Esophagus squamous epithelium (tissue), 4 donors: ENCODE data around the gene TRAPPC10.

ENCODE experiments used
- CTCF ChIP-seq, 6 experiments: fragments of 450-650 bp in 4 of 6; fragments of 200-600 bp in 2 of 6; sonication (generic) in 2 of 6; IDR thresholded peaks; one replicate each; pipeline ENCODE4 v1.5.1; 2016 to 2019; ENCODE audit warnings: antibody characterized with exemption in 6 of 6, mild to moderate bottlenecking in 4 of 6, moderate library complexity in 4 of 6
- POLR2A ChIP-seq, 4 donors: fragments of 450-650 bp; IDR thresholded peaks; one replicate each; pipeline ENCODE4 v1.6.1; 2017; ENCODE audit warnings: antibody characterized with exemption in 4 of 4, mild to moderate bottlenecking in 4 of 4, moderate library complexity in 3 of 4

GRCh38 chr21:44079446-44079845 is 67.3 kb downstream of the TRAPPC10 start:
- TF ChIP-seq CTCF (IDR thresholded peaks at IDR 0.05) (no peak), POLR2A (IDR thresholded peaks at IDR 0.05) (no peak)
